Measurements from ENCODE around the gene G6PC3.
"Not testable (repeated sequence)": the region's sequence is repeated elsewhere in the genome, so short reads cannot be mapped to it uniquely, and the experiment has no call there.

G6PC3 gene

GRCh38 chr17:44070455-44071197 lies at the start of gene G6PC3:
Gene G6PC3 (plus strand): TSS chr17:44070735. CDS start chr17:44070966, 231 bp downstream.
- DNase-seq, result peak; percentile 97

- DNase-seq, result not testable (repeated sequence)
These were observed 49.3 kb upstream of the G6PC3 start for GRCh38 chr17:44021227-44021626.

GRCh38 chr17:44022246-44022645 lies 48.3 kb upstream of the G6PC3 start:
- no peak for DNase-seq

- DNase-seq, result no peak
These were observed 46.8 kb upstream of the G6PC3 start for GRCh38 chr17:44023545-44024270.

GRCh38 chr17:44024271-44024663 lies 46.3 kb upstream of the G6PC3 start:
- DNase-seq, result no peak

- no peak for DNase-seq
These were observed 45.7 kb upstream of the G6PC3 start for GRCh38 chr17:44024853-44025252.

GRCh38 chr17:44029736-44030135 lies 40.8 kb upstream of the G6PC3 start:
- no peak for DNase-seq

GRCh38 chr17:44030482-44030881 lies 40.1 kb upstream of the G6PC3 start:
- no peak for DNase-seq

GRCh38 chr17:44033861-44034408 lies 36.6 kb upstream of the G6PC3 start:
- DNase-seq, result no peak

- DNase-seq, result not testable (repeated sequence)
These were observed 35.8 kb upstream of the G6PC3 start for GRCh38 chr17:44034688-44035087.

GRCh38 chr17:44037471-44037870 lies 33.1 kb upstream of the G6PC3 start:
- DNase-seq, result no peak

- no peak for DNase-seq
These were observed 31.9 kb upstream of the G6PC3 start for GRCh38 chr17:44038604-44039011.

- no peak for DNase-seq
These were observed 30.5 kb upstream of the G6PC3 start for GRCh38 chr17:44039829-44040635.

- no peak for DNase-seq
These were observed 27.3 kb upstream of the G6PC3 start for GRCh38 chr17:44043272-44043696.

GRCh38 chr17:44044071-44044470 lies 26.5 kb upstream of the G6PC3 start:
- DNase-seq, result no peak

- DNase-seq, result no peak
These were observed 25.0 kb upstream of the G6PC3 start for GRCh38 chr17:44045486-44045885.

- not testable (repeated sequence) for DNase-seq
These were observed 23.6 kb upstream of the G6PC3 start for GRCh38 chr17:44046893-44047292.

- DNase-seq, result no peak
These were observed 21.1 kb upstream of the G6PC3 start for GRCh38 chr17:44049294-44050060.

- no peak for DNase-seq
These were observed 17.2 kb upstream of the G6PC3 start for GRCh38 chr17:44053125-44053872.

GRCh38 chr17:44059101-44059892 lies 11.2 kb upstream of the G6PC3 start:
- no peak for DNase-seq

GRCh38 chr17:44061446-44061845 lies 9.1 kb upstream of the G6PC3 start:
- DNase-seq, result no peak

Measured in NCI-H510A treated with DMSO at 0.1 percent for 48 hours (cell line).